H1 (cell line): ENCODE results near the gene ADD3. TPM values are rescaled to one million over a fixed set of nuclear protein-coding genes. Genes with fewer than 3 reads are reported as not detected.

Experiments
- ASH2L ChIP-seq: fragments of 200-600, 300-600 bp; sonication (generic); IDR thresholded peaks from one replicate; pipeline ENCODE4 v1.7.1; 2017; ENCODE audit warnings: low read length
- KDM4A ChIP-seq: IDR thresholded peaks from one replicate; pipeline ENCODE4 v1.7.1; 2012; ENCODE audit warnings: low read depth, mild to moderate bottlenecking, moderate library complexity, low read length, inconsistent platforms; ENCODE audit not compliant: severe bottlenecking
- RAD21 ChIP-seq, 2 experiments: IDR thresholded peaks in 1 of 2; conservative IDR thresholded peaks in 1 of 2; 2 replicates each; pipeline ENCODE4 v1.6.1; 2011; ENCODE audit warnings: low read depth in 2 of 2, low read length in 2 of 2, improper control_type of control experiment in 1 of 2, inconsistent platforms in 1 of 2, mild to moderate bottlenecking in 1 of 2, moderate library complexity in 1 of 2
- SIN3A ChIP-seq, 2 experiments: IDR thresholded peaks in 1 of 2; conservative IDR thresholded peaks in 1 of 2; 2 replicates each; pipeline ENCODE4 v1.6.1; 2011 to 2012; ENCODE audit warnings: low read length in 2 of 2, improper control_type of control experiment in 1 of 2, low read depth in 1 of 2, mild to moderate bottlenecking in 1 of 2
- SIRT6 ChIP-seq: IDR thresholded peaks from one replicate; pipeline ENCODE4 v1.7.1; 2012; ENCODE audit warnings: low read length, inconsistent platforms
- TAF1 ChIP-seq: IDR thresholded peaks from 2 replicates; pipeline ENCODE4 v1.6.1; 2011; ENCODE audit warnings: mild to moderate bottlenecking, low read depth, low read length
- polyA plus RNA-seq, 7 experiments: library from polyadenylated mRNA; depleted of rRNA in 3 of 7; stranded (reverse) in 5 of 7; unstranded in 2 of 7; fragments of >200 nt in 5 of 7; fragments of 200-250 nt in 2 of 7; gene quantifications; 1 replicate in 5 of 7; 2 replicates in 1 of 7; 4 replicates in 1 of 7; pipeline versions ENCODE4 v1.2.1 to v1.2.3, GENCODE V29; 2011 to 2013; ENCODE audit warnings: missing spikeins in 2 of 7, mixed read lengths in 2 of 7
- total RNA-seq: library from RNA; stranded (reverse); fragmentation: NEBNext Ultra II Directional; extraction: Animal tissue kit (Norgen Biotek cat#: 25700); gene quantifications from 2 replicates; pipeline ENCODE4 v1.2.1, GENCODE V29; 2021

Gene ADD3
- total and polyA plus RNA-seq, 2 of the 8 experiments (the other 6 are each of a cell fraction or from before 2014, with no cell fraction given), result 44.7 to 85.6 TPM

DNA sequence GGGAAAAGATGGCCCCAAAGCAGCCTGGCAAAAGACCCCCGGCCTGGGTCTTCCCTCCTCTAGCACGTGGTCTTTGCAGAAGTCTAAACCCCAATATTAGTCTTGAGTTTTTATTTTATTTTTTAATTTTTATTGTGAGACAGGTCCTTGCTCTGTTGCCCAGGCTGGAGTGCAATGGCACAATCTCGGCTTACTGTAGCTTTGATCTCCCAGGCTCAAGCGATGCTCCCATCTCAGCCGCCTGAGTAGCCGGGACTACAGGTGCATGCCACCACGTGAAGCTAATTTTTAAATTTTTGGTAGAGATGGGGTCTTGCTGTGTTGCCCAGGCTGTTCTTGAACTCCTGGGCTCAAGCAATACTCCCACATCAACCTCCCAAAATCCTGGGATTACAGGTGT is 159.4 kb downstream of the ADD3 start (continued):
- TF ChIP-seq RAD21 (IDR thresholded peaks at IDR 0.05 in 1 of 2, conservative IDR thresholded peaks at IDR 0.05 in 1 of 2; ENCODE audit: low read depth in 2 of 2, low read length in 2 of 2), result no peak
- TF ChIP-seq ASH2L, result no peak
- no peak for TF ChIP-seq SIN3A (conservative IDR thresholded peaks at IDR 0.05 in 1 of 2, IDR thresholded peaks at IDR 0.05 in 1 of 2; ENCODE audit: low read depth in 1 of 2, low read length in 2 of 2)
- no peak for TF ChIP-seq SIRT6
- TF ChIP-seq KDM4A, result no peak
- TF ChIP-seq TAF1, result no peak
- TF ChIP-seq, all 59 proteins: peak for 0
